ENCODE measurements around the gene LPIN2.
A peak's percentile ranks its signal among the peaks of the same experiment; 100 is the strongest.
"Not testable (repeated sequence)": the region's sequence is repeated elsewhere in the genome, so short reads cannot be mapped to it uniquely, and the experiment has no call there.

Gene LPIN2, protein sequence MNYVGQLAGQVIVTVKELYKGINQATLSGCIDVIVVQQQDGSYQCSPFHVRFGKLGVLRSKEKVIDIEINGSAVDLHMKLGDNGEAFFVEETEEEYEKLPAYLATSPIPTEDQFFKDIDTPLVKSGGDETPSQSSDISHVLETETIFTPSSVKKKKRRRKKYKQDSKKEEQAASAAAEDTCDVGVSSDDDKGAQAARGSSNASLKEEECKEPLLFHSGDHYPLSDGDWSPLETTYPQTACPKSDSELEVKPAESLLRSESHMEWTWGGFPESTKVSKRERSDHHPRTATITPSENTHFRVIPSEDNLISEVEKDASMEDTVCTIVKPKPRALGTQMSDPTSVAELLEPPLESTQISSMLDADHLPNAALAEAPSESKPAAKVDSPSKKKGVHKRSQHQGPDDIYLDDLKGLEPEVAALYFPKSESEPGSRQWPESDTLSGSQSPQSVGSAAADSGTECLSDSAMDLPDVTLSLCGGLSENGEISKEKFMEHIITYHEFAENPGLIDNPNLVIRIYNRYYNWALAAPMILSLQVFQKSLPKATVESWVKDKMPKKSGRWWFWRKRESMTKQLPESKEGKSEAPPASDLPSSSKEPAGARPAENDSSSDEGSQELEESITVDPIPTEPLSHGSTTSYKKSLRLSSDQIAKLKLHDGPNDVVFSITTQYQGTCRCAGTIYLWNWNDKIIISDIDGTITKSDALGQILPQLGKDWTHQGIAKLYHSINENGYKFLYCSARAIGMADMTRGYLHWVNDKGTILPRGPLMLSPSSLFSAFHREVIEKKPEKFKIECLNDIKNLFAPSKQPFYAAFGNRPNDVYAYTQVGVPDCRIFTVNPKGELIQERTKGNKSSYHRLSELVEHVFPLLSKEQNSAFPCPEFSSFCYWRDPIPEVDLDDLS

DNA sequence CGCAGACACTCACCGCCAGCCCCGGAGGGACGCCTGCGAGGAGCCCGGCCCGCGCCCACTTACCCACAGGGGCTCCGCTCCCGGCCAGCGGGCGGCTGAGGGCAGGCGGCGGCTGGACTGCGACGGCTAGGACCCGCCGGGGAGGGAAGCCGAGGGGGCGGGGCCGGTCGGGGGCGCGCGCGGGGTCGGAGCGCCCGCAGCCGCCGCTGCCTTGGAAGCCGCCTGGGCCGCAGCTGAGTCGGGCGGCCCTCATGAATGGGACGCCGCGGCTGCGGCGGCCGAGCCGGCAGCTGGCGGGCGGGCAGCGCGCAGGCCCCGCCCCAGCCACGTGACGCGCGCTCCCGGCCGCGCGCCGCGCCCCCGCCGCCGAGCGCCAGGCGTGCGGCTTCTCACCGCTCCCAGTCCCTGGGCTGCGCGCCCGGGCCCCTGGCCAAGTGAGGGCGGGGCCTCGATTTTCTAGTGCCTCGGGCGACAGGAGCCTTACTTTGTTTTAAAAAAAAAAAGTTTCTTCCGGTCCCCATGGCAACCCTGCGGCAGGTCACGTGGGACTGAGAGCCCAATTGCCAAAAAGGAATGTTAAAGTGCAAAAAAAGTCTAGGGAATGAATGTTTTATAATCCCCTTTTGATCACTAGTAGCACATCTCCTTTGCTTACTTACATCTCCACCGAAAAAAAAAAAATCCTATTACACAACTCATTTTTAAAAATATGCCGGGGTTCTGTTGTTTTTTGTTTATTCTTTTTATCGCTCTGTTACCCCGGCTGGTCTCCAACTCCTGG is at the start of gene LPIN2:
Gene LPIN2 (minus strand): TSS at position 121 of the 781 bp plus-strand sequence. CDS start 52,304 bp downstream, outside the sequence.
- peak; percentile 96 for DNase-seq

DNA sequence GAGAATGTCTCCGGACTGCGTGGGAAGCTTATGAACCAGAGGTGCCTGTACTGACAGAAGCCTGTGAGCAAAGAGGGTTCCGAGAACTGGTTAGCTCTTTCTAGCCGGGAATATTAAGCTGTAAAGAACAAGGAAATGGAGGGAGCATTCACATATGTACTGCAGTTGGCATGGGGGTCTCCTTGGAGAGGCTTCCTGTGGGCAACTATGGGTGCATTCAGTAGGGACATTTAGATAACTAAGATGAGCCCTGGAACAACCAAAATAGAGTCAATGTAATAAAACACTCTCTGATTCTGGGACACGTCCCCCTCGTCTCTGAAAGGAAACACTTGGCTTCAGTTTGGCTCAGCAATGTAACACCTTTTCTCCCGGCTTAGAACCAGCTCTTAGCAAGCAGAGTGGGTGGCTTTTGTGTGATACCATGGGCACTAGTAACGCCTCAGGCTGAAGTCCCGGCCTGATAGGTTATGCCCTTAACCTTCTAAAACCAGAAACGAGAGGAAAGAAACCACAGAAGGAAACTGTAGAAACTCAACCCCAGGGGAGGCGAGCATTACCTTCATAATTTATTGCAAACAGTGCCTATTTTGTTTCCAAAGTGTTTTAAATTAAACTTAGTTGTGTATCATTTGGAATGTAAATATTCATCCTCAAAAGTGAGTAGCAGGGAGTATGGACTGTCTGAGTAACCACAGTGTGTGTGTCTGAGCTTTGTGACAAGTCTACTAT is 48.8 kb upstream of the LPIN2 start:
- DNase-seq = no peak

DNA sequence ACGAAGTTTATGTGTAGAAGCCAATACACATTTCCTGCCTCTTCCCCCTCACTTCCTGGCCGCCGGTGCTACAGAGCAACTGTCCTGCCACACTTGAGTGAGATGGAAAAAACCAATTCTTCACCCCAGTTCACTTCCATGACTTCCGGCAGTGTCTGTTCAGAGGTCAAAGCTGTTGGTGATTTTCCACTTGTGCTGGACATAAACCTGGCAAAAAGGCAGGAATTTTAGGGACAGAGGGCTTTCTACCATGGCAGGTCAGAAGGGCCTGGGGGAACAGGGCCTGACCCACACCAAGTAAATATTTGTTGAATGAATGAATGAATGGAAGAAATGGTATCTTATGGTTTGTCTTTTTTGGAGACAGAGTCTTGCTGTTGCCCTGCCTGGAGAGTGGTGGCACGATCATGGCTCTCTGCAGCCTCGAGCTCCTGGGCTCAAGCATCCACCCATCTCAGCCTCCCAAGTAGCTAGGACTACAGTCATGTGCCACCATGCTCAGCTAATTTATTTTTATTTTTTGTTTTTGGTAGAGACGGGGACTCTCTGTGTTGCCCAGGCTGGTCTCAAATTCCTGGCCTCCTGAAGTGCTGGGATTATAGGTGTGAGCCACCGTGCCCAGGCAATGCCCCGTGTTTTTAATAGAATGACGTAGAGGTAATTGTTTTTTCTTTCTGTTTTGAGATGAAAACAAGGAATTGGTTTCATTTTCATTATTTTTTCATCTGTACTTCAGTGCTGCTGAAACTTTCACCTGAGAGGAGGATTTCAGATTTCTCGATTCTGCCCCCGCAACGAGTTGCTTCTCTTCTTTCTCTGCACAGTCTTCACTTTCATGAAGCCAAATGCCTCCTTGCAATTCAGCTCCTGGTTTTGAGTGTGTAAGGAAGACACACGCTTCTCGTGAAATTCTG is 48.0 kb upstream of the LPIN2 start:
- no peak for DNase-seq

DNA sequence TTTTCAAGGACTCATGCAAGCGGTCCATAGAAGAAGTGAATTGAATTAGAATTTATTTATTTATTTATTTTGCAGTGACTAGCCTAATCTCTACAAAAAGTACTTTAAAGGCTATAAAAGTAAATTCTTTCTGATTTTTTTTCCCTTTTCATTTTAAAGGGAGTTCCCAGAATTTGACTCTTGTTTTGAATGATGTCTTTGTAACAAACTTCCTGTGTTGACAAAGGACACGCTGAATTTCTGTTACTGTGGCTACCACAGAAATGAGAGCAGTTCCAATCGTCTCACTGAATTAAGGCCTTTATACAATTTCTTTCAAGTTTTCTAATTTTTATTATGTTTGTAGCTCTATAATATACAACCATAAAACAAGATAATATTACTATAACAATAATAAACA is 46.3 kb upstream of the LPIN2 start:
- DNase-seq = no peak

DNA sequence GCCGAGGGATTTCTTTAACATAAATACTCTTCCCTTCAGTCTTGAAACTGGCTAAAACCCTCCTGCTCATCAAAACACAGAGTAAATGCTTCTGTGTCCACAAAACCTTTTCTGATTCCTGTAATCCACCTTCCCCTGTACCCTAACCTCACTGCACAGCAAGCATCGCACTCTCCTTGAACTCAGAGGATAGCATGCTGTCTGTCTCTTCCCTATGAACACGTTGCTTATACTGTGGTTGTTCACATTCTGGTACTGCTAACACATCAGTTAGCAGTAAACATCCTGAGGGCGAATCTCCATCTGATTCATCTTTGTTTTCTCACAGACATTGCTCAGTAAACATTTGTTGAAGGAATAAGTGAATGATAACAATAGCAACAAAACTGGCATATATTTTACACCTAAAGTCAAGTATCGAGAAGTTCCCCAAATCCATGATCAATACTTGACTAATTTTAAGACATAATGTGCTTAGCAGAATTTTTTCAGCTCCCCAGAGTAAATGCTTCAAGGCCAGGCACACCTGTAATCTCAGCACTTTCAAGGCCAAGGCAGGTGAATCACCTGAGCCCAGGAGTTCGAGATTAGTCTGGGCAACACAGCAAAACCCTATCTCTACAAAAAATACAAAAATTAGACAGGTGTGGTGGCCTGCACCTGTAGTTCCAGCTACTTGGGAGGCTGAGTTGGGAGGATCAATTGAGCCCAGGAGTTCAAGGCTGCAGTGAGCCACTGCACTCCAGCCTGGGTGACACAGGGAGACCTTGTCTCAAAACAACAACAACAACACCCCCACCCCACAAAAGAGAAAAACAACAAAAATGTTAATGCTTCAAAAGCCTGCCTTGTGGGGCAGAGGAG is 45.6 kb upstream of the LPIN2 start:
- DNase-seq = no peak

DNA sequence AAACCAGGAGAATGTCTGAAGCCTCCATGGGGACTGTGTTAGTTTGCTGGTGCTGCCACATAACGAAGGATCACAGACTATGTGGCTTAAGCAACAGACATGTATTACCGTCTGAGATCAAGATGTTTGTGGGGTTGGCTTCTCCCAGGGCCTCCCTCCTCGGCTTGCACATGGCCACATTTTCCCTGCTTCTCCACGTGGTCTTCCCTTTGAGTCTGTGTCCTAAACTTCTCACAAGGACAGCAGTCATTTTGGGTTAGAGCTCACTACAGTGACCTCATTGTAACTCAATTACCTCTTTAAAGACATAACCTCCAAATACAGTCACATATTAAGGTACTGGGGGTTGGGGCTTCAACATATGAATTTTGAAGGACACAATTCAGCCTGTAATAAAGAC is 44.6 kb upstream of the LPIN2 start:
- no peak for DNase-seq

DNA sequence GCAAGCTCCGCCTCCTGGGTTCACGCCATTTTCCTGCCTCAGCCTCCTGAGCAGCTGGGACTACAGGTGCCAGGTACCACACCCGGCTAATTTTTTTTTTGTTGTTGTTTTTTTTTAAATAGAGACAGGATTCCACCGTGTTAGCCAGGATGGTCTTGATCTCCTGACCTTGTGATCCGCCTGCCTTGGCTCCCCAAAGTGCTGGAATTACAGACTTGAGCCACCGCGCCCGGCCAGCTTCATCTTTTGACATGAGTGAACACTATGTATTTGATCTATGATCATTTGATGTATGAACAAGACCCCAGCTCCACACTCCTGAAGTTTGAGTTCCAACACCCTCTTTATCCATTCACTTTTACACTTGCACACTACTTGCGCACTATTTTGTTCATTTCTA is 43.4 kb upstream of the LPIN2 start:
- no peak for DNase-seq

DNA sequence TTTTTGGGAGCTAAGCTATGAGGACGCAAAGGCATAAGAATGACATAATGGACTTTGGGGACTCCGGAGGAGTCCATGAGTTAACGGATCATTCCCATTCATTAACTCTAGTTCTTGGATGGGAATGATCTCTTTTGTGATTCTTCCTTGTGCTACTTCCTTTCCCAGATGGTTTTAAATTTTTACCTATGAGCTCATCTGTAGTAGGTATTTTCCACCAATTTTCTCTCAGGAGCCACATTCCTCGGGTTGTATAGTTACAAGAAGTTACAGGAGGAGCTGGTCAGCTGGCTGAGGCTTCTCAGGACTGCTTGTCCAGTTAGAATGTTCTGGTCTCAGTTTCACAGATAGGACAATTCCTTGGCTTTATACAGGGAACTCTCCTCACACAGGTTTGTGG is 42.9 kb upstream of the LPIN2 start:
- DNase-seq = no peak

DNA sequence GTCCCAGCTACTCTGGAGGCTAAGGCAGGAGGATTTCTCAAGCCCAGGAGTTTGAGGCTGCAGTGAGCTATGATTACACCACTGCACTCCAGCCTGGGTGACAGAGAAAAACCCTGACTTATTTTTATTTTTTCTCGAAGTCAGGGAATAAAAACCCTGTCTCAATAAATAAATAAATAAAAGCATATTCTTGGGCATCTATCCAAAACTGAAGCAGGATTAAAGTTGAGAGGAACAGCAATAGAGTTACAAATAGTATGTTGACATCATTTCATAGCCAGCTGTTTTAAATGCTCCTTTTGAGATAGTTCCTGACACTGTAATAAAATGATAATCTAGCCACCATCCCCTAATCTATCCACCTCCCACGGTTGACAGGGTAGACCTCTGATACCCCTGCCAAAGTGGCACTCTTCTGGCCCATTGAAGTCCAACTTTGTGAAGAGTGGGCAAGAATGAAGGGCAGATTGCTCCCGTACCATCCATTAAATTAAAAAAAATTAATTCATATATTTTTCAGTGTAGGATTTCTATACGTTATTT is 42.3 kb upstream of the LPIN2 start:
- no peak for DNase-seq

DNA sequence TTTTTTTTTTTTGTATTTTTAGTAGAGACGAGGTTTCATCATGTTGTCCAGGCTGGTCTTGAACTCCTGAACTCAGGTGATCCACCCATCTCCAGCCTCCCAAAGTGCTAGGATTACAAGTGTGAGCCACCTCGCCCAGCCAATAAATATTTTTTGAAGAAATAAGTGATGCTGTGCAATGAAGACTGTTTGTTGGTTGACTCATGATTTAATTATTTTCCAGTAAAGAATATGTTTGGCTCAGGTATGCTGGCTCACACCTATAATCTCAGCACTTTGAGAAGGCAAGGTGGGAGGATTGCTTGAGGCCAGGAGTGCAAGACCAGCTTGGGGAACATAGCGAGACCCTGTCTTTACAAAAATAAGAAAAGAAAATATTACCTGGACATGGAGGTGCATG is 41.8 kb upstream of the LPIN2 start:
- DNase-seq = no peak

DNA sequence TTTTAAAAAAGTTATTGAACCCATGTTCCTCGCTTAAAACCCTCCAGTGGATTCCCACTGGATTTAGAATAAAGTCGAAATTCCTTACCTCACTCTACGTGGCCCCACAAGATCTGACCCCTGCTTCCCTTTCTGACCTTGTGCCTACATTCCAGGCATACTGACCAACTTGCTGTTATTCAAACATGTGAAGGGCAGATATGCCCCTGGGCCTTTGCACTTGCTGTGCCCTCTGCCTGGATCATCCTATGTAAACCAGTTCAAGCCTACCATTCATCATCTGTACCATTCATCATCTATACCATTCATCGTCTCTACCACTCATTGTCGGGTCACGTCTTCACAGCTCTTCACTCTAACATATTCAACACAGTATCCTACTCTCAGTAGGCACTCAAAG is 41.3 kb upstream of the LPIN2 start:
- DNase-seq = no peak

DNA sequence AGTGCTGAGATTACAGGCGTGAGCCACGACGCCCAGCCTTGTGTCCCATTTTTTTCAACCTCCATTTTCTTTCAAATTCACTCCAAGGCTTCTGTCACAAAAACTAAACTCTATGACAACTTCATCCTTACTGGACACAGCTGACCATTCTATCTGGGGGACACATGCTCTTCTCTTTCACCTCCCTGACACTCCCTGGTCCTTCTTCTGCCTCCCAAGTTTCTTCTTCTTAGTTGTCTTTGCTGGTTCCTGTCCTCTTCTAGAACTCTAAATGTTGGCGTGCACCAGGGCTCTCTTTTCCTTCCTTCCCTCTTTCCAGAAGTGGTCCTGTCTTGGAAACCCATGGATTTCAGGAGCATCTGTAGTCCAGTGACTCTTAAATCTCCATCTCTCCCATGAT is 40.1 kb upstream of the LPIN2 start:
- no peak for DNase-seq

DNA sequence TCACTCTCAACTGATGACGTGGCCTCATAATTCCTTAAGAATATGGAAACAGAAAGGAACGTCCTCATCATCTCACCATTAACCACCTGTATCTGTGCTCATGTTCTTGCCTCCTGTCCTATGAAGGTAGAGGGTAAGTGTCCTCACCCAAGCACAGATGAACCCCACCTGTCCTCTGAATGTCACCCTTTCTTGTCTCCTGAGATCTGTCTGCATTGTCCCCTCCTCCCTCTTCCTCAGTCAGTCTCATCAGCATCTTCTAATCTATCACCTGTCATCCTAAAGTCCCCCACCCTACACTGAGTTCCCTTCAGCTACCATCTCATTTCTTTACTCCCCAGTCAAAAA is 39.4 kb upstream of the LPIN2 start:
- no peak for DNase-seq

DNA sequence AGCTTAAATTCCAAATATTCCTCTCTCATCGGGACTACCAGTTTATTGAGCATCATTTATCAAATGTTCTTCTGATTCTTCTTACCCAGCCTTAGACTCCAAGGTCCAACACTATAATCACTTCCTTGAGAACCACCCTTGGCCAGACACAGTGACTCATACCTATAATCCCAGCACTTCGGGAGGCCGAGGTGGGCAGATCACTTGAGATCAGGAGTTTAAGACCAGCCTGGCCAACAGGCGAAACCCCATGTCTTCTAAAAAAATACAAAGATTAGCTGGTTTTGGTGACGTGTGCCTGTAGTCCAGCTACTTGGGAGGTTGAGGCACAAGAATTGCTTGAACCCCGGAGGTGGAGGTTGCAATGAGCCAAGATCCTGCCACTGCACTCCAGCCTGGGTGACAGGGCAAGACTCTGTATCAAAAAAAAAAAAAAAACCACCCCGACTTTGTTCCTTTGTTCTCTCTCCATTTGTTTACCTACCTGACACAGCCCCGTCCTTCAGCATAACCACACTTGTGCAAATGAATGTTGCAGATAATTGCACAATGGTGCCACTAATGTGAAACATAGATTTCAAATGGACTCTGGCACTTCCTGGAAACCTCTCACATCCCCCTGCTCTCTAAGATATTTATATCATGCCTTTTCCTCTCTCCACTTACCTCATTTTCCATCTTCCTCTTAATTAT is 38.9 kb upstream of the LPIN2 start:
- DNase-seq = no peak

DNA sequence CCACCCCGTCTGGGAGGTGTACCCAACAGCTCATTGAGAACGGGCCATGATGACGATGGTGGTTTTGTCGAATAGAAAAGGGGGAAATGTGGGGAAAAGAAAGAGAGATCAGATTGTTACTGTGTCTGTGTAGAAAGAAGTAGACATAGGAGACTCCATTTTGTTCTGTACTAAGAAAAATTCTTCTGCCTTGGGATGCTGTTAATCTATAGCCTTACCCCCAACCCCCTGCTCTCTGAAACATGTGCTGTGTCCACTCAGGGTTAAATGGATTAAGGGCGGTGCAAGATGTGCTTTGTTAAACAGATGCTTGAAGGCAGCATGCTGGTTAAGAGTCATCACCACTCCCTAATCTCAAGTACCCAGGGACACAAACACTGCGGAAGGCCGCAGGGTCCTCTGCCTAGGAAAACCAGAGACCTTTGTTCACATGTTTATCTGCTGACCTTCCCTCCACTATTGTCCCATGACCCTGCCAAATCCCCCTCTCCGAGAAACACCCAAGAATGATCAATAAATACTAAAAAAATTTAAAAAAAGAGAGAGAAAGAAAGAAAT is 37.0 kb upstream of the LPIN2 start:
- not testable (repeated sequence) for DNase-seq

DNA sequence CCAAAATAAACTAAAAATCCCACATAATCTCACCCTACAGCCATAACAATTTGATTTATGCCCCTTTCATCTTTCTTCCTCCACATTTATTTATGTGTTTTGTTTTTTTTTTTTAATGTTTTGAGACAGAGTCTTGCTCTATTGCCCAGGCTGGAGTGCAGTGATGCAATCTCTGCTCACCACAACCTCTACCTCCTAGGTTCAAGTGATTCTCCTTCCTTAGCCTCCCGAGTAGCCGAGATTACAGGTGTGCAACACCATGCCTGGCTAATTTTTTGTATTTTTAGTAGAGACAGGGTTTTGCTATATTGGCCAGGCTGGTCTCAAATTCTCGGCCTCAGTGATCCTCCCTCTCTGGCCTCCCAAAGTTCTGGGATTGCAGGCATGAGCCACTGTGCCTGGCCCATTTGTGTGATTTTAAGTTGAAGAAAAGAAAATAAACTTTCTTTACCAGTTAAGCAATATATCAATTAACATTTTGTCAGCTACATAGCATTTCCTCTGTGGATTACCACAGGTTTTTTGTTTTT is 35.9 kb upstream of the LPIN2 start:
- DNase-seq = no peak

DNA sequence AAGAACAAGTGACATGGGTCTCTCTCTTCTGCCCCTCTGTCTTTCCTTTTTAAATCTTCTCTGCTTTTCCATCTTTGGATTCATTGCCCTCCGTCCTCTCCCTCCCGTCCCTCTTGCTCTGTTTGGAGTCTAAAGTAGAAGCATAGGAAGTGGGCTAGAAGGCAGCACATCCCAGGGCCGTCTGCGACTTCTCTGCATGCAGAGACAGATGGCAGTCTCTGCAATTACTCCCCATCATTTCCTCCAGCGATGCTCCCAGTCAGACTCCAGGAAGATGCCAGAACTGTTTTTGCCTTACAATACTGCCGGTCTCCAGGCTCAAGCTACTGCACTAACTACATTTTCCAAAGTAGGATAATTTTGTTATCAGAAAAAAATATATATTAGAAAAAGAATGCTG is 35.2 kb upstream of the LPIN2 start:
- DNase-seq = peak; percentile 78

DNA sequence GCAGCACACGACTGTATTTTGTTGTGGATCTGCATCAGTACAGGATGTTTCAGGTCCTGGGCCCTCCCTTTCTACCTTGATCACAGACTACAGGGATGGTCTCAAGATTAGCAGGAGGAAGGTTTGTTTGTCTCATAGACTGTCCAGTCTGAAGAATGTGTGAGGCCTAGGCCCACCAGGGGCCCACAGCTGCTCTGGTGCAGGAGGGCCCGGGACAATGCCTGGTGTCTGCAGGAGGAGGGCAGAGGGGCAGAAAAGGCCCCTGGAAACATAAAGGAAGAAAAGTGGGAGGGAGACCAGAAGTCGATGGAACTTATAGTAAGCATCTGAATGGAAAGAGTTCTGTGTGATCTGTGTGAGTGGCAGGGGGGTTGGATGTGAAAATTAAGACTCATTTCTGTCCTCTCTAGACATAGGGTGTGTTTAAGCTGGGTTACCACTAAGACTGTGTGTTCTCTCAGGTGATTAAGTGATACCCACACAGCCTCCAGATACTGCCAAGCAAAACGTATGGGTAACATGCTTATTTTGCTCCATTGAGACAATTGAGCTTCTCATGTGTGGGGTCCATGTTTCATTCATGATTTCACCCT is 33.4 kb upstream of the LPIN2 start:
- DNase-seq = no peak

All from NCI-H82 (cell line).